GM23338 (cell line): ENCODE measurements around the gene PPIP5K1. TPM values are rescaled to one million over a fixed set of nuclear protein-coding genes. Genes with fewer than 3 reads are reported as not detected.

Experiments used
- ATAC-seq: fragments of 200-7000 bp; cut with Tn5 transposase; 3 replicates; pipeline ENCODE4 v1.9.1; 2020
- DNase-seq: peaks from one replicate; pipeline ENCODE4 v3.0.0-alpha.2; 2015; ENCODE audit warnings: low spot score
- H2AFZ ChIP-seq: fragments of 200-600 bp; sonication (generic); 2 replicates; pipeline ENCODE4 v1.8.0; 2016; ENCODE audit warnings: antibody characterized with exemption, mild to moderate bottlenecking, moderate library complexity
- H3F3A ChIP-seq: fragments of 200-600 bp; sonication (generic); replicated peaks from 2 replicates; pipeline ENCODE4 v1.8.0; 2017; ENCODE audit warnings: antibody characterized with exemption, mixed run types, low read depth
- H3K27ac ChIP-seq: fragments of 200-600 bp; sonication (generic); 2 replicates; pipeline ENCODE4 v1.6.1; 2016; ENCODE audit warnings: low read depth
- H3K27me3 ChIP-seq: fragments of 200-600 bp; sonication (generic); 2 replicates; pipeline ENCODE4 v1.8.0; 2016; ENCODE audit warnings: mild to moderate bottlenecking, mixed run types, moderate library complexity; ENCODE audit not compliant: insufficient read depth
- H3K36me3 ChIP-seq: fragments of 200-600 bp; sonication (generic); 2 replicates; pipeline ENCODE4 v1.8.0; 2016; ENCODE audit warnings: mild to moderate bottlenecking; ENCODE audit not compliant: insufficient read depth
- H3K4me1 ChIP-seq: fragments of 200-600 bp; sonication (generic); 2 replicates; pipeline ENCODE4 v1.8.0; 2016; ENCODE audit warnings: mild to moderate bottlenecking, moderate library complexity; ENCODE audit not compliant: insufficient read depth
- H3K4me2 ChIP-seq: fragments of 200-600 bp; sonication (generic); 2 replicates; pipeline ENCODE4 v1.7.1; 2017; ENCODE audit warnings: mixed run types
- H3K4me3 ChIP-seq: fragments of 200-600 bp; sonication (generic); 2 replicates; pipeline ENCODE4 v1.6.1; 2016; ENCODE audit warnings: mixed run types
- H3K79me2 ChIP-seq: fragments of 200-600 bp; sonication (generic); replicated peaks from 2 replicates; pipeline ENCODE4 v1.8.0; 2017; ENCODE audit warnings: mild to moderate bottlenecking; ENCODE audit not compliant: insufficient read depth
- H3K9me2 ChIP-seq: fragments of 200-600 bp; sonication (generic); 2 replicates; pipeline ENCODE4 v1.8.0; 2017; ENCODE audit not compliant: insufficient read depth
- H4K20me1 ChIP-seq: fragments of 200-600 bp; sonication (generic); replicated peaks from 2 replicates; pipeline ENCODE4 v1.8.0; 2017; ENCODE audit warnings: mild to moderate bottlenecking; ENCODE audit not compliant: insufficient read depth
- H3K27ac Mint-ChIP-seq: 2 replicates; pipeline ENCODE4 v1.8.0; 2020; ENCODE audit warnings: inconsistent platforms, mild to moderate bottlenecking, moderate library complexity, mixed read lengths
- H3K27me3 Mint-ChIP-seq: 3 replicates; pipeline ENCODE4 v1.8.0; 2022; ENCODE audit warnings: low read depth, mild to moderate bottlenecking, moderate library complexity, mixed read lengths, inconsistent platforms; ENCODE audit not compliant: insufficient read depth, poor library complexity
- H3K36me3 Mint-ChIP-seq: 3 replicates; pipeline ENCODE4 v1.8.0; 2021; ENCODE audit warnings: low read depth, mild to moderate bottlenecking, inconsistent platforms, moderate library complexity, mixed read lengths
- H3K4me1 Mint-ChIP-seq: 3 replicates; pipeline ENCODE4 v1.8.0; 2020; ENCODE audit warnings: mild to moderate bottlenecking, inconsistent platforms, mixed read lengths
- H3K4me3 Mint-ChIP-seq: 3 replicates; pipeline ENCODE4 v1.8.0; 2021; ENCODE audit warnings: moderate library complexity, mild to moderate bottlenecking, inconsistent platforms, mixed read lengths
- H3K9me3 Mint-ChIP-seq: 3 replicates; pipeline ENCODE4 v1.8.0; 2020; ENCODE audit warnings: moderate library complexity, mild to moderate bottlenecking, inconsistent platforms, mixed read lengths
- CREB1 ChIP-seq: fragments of 250-450 bp; sonication (Bioruptor Pico); IDR thresholded peaks from 2 replicates; pipeline ENCODE4 v1.5.0; 2020; ENCODE audit warnings: low read depth, mild to moderate bottlenecking, moderate library complexity
- ETS1 ChIP-seq: IDR thresholded peaks from 2 replicates; pipeline ENCODE4 v1.6.1; 2016; ENCODE audit warnings: antibody characterized with exemption
- EZH2 ChIP-seq: fragments of 200-600 bp; sonication (generic); IDR thresholded peaks from one replicate; pipeline ENCODE4 v1.8.0; 2017; ENCODE audit warnings: antibody characterized with exemption, mild to moderate bottlenecking, low read depth; ENCODE audit not compliant: unreplicated experiment
- EZH2phosphoT487 ChIP-seq: fragments of 200-600 bp; sonication (generic); IDR thresholded peaks from one replicate; pipeline ENCODE4 v1.8.1; 2018; ENCODE audit warnings: antibody characterized with exemption; ENCODE audit not compliant: unreplicated experiment
- JUNB ChIP-seq: IDR thresholded peaks from one replicate; pipeline ENCODE4 v1.6.1; 2016; ENCODE audit warnings: antibody characterized with exemption; ENCODE audit not compliant: unreplicated experiment
- NANOG ChIP-seq: IDR thresholded peaks from 2 replicates; pipeline ENCODE4 v1.6.1; 2016; ENCODE audit warnings: antibody characterized with exemption, borderline replicate concordance
- POLR2AphosphoS5 ChIP-seq: IDR thresholded peaks from 2 replicates; pipeline ENCODE4 v1.6.1; 2016; ENCODE audit warnings: antibody characterized with exemption, low read depth
- STAT1 ChIP-seq: IDR thresholded peaks from one replicate; pipeline ENCODE4 v1.6.1; 2016; ENCODE audit warnings: antibody characterized with exemption; ENCODE audit not compliant: unreplicated experiment
- ZNF114 ChIP-seq: fragments of 250-450 bp; sonication (Bioruptor Pico); IDR thresholded peaks from 2 replicates; pipeline ENCODE4 v1.5.0; 2020; ENCODE audit warnings: mild to moderate bottlenecking, moderate library complexity
- ZNF331 ChIP-seq: fragments of 250-450 bp; sonication (Bioruptor Pico); IDR thresholded peaks from 2 replicates; pipeline ENCODE4 v1.5.0; 2020; ENCODE audit warnings: low read depth, mild to moderate bottlenecking, moderate library complexity
- polyA plus RNA-seq: library from polyadenylated mRNA; unstranded; fragments of >200 nt; fragmentation: Nextera tagmentation; extraction: Ambion mirVana; gene quantifications from 2 replicates; pipeline ENCODE4 v1.2.1, GENCODE V29; 2016
- total RNA-seq: library from RNA; depleted of rRNA; stranded (reverse); fragments of >200 nt; shearing (Covaris generic); gene quantifications from 2 replicates; pipeline ENCODE4 v1.2.3, GENCODE V29; 2014
- TF ChIP-seq, protein P1 (sequence below): fragments of 250-450 bp; sonication (Bioruptor Pico); IDR thresholded peaks from 2 replicates; pipeline ENCODE4 v1.5.0; 2020; ENCODE audit warnings: mild to moderate bottlenecking, moderate library complexity
- TF ChIP-seq, protein P2 (sequence below), 2 experiments: fragments of 200-600 bp in 1 of 2; sonication (generic) in 1 of 2; conservative IDR thresholded peaks; 2 replicates each; pipeline versions ENCODE4 v1.5.1 to v1.6.1; 2016 to 2017; ENCODE audit warnings: antibody characterized with exemption in 2 of 2, low read depth in 2 of 2, mild to moderate bottlenecking in 2 of 2, moderate library complexity in 1 of 2
- TF ChIP-seq, protein P3 (sequence below): IDR thresholded peaks from one replicate; pipeline ENCODE4 v1.6.1; 2018; ENCODE audit warnings: antibody characterized with exemption; ENCODE audit not compliant: unreplicated experiment

PPIP5K1 gene
- total and polyA plus RNA-seq, 2 experiments from 2014 or later: 5.8 to 23.5 TPM

DNA sequence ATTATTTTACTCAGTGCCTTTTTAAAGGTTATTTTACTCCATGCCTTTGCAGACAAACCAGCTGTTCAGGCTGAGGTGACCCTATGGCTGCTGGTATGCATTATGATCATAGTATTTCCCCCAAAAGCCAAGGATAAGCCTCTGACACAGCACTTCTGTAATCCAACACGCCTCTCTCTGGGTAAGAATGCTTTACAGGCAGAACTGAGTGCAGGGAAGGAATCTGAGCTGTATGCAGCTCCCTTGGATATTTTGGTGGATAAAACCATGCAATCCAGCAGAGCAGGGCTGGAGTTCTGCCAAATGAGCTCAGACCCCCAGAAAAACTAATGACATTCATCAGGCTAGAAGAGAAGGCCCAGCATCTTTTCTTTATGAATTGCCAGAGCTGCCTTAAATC is 84.3 kb downstream of the PPIP5K1 start:
- H2AFZ ChIP-seq: no peak overlapping the region
- H3K4me1 Mint-ChIP-seq: peaks cover 12% of the 10 kb centered on the region
- peaks cover 11% of the 10 kb centered on the region for H3K27me3 Mint-ChIP-seq
- H3K27ac Mint-ChIP-seq: no peak overlapping the region
- H3K9me2 ChIP-seq: no peaks in the 10 kb centered on the region
- no peaks in the 10 kb centered on the region for H3K9me3 Mint-ChIP-seq
- H3K4me2 ChIP-seq: no peak overlapping the region
- no peak for ATAC-seq
- H3K27ac ChIP-seq: no peak overlapping the region
- no peaks in the 10 kb centered on the region for H4K20me1 ChIP-seq
- H3K4me3 Mint-ChIP-seq: no peak overlapping the region
- H3K27me3 ChIP-seq: no peaks in the 10 kb centered on the region
- no peaks in the 10 kb centered on the region for H3K36me3 Mint-ChIP-seq
- H3K4me1 ChIP-seq: peaks cover 10% of the 10 kb centered on the region
- no peak for DNase-seq
- no peaks in the 10 kb centered on the region for H3K36me3 ChIP-seq
- peaks cover 4% of the 10 kb centered on the region for H3F3A ChIP-seq
- TF ChIP-seq EZH2phosphoT487: no peak
- no peak for TF ChIP-seq NANOG
- no peak for TF ChIP-seq ETS1
- TF ChIP-seq EZH2: no peak
- TF ChIP-seq CREB1 (CRISPR knock-in tag): no peak
- no peak for TF ChIP-seq JUNB
- no peak for TF ChIP-seq POLR2AphosphoS5
- TF ChIP-seq, protein P1, sequence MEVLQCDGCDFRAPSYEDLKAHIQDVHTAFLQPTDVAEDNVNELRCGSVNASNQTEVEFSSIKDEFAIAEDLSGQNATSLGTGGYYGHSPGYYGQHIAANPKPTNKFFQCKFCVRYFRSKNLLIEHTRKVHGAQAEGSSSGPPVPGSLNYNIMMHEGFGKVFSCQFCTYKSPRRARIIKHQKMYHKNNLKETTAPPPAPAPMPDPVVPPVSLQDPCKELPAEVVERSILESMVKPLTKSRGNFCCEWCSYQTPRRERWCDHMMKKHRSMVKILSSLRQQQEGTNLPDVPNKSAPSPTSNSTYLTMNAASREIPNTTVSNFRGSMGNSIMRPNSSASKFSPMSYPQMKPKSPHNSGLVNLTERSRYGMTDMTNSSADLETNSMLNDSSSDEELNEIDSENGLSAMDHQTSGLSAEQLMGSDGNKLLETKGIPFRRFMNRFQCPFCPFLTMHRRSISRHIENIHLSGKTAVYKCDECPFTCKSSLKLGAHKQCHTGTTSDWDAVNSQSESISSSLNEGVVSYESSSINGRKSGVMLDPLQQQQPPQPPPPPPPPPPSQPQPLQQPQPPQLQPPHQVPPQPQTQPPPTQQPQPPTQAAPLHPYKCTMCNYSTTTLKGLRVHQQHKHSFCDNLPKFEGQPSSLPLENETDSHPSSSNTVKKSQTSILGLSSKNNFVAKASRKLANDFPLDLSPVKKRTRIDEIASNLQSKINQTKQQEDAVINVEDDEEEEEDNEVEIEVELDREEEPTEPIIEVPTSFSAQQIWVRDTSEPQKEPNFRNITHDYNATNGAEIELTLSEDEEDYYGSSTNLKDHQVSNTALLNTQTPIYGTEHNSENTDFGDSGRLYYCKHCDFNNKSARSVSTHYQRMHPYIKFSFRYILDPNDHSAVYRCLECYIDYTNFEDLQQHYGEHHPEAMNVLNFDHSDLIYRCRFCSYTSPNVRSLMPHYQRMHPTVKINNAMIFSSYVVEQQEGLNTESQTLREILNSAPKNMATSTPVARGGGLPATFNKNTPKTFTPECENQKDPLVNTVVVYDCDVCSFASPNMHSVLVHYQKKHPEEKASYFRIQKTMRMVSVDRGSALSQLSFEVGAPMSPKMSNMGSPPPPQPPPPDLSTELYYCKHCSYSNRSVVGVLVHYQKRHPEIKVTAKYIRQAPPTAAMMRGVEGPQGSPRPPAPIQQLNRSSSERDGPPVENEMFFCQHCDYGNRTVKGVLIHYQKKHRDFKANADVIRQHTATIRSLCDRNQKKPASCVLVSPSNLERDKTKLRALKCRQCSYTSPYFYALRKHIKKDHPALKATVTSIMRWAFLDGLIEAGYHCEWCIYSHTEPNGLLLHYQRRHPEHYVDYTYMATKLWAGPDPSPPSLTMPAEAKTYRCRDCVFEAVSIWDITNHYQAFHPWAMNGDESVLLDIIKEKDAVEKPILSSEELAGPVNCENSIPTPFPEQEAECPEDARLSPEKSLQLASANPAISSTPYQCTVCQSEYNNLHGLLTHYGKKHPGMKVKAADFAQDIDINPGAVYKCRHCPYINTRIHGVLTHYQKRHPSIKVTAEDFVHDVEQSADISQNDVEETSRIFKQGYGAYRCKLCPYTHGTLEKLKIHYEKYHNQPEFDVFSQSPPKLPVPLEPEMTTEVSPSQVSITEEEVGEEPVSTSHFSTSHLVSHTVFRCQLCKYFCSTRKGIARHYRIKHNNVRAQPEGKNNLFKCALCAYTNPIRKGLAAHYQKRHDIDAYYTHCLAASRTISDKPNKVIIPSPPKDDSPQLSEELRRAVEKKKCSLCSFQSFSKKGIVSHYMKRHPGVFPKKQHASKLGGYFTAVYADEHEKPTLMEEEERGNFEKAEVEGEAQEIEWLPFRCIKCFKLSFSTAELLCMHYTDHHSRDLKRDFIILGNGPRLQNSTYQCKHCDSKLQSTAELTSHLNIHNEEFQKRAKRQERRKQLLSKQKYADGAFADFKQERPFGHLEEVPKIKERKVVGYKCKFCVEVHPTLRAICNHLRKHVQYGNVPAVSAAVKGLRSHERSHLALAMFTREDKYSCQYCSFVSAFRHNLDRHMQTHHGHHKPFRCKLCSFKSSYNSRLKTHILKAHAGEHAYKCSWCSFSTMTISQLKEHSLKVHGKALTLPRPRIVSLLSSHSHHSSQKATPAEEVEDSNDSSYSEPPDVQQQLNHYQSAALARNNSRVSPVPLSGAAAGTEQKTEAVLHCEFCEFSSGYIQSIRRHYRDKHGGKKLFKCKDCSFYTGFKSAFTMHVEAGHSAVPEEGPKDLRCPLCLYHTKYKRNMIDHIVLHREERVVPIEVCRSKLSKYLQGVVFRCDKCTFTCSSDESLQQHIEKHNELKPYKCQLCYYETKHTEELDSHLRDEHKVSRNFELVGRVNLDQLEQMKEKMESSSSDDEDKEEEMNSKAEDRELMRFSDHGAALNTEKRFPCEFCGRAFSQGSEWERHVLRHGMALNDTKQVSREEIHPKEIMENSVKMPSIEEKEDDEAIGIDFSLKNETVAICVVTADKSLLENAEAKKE (CRISPR knock-in tag): no peak
- TF ChIP-seq STAT1: no peak
- TF ChIP-seq, protein P2, sequence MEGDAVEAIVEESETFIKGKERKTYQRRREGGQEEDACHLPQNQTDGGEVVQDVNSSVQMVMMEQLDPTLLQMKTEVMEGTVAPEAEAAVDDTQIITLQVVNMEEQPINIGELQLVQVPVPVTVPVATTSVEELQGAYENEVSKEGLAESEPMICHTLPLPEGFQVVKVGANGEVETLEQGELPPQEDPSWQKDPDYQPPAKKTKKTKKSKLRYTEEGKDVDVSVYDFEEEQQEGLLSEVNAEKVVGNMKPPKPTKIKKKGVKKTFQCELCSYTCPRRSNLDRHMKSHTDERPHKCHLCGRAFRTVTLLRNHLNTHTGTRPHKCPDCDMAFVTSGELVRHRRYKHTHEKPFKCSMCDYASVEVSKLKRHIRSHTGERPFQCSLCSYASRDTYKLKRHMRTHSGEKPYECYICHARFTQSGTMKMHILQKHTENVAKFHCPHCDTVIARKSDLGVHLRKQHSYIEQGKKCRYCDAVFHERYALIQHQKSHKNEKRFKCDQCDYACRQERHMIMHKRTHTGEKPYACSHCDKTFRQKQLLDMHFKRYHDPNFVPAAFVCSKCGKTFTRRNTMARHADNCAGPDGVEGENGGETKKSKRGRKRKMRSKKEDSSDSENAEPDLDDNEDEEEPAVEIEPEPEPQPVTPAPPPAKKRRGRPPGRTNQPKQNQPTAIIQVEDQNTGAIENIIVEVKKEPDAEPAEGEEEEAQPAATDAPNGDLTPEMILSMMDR (conservative IDR thresholded peaks at IDR 0.05; ENCODE audit: low read depth in 2 of 2): no peak
- TF ChIP-seq ZNF331 (CRISPR knock-in tag): no peak
- TF ChIP-seq ZNF114: no peak
- TF ChIP-seq, protein P3, sequence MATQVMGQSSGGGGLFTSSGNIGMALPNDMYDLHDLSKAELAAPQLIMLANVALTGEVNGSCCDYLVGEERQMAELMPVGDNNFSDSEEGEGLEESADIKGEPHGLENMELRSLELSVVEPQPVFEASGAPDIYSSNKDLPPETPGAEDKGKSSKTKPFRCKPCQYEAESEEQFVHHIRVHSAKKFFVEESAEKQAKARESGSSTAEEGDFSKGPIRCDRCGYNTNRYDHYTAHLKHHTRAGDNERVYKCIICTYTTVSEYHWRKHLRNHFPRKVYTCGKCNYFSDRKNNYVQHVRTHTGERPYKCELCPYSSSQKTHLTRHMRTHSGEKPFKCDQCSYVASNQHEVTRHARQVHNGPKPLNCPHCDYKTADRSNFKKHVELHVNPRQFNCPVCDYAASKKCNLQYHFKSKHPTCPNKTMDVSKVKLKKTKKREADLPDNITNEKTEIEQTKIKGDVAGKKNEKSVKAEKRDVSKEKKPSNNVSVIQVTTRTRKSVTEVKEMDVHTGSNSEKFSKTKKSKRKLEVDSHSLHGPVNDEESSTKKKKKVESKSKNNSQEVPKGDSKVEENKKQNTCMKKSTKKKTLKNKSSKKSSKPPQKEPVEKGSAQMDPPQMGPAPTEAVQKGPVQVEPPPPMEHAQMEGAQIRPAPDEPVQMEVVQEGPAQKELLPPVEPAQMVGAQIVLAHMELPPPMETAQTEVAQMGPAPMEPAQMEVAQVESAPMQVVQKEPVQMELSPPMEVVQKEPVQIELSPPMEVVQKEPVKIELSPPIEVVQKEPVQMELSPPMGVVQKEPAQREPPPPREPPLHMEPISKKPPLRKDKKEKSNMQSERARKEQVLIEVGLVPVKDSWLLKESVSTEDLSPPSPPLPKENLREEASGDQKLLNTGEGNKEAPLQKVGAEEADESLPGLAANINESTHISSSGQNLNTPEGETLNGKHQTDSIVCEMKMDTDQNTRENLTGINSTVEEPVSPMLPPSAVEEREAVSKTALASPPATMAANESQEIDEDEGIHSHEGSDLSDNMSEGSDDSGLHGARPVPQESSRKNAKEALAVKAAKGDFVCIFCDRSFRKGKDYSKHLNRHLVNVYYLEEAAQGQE: no peak
- no peak overlapping the region for H3K4me3 ChIP-seq
- no peaks in the 10 kb centered on the region for H3K79me2 ChIP-seq
